IMR-90 (cell line): Measurements from ENCODE around the gene DEF6. TPM values are rescaled to one million over a fixed set of nuclear protein-coding genes. Genes with fewer than 3 reads are reported as not detected.

Experiments used
- ATAC-seq: fragments of 200-7000 bp; cut with Tn5 transposase; 2 replicates; pipeline ENCODE4 v1.9.1; 2020; ENCODE audit warnings: low read depth, mild to moderate bottlenecking, moderate library complexity
- BruUV-seq: library from RNA; stranded (reverse); fragments of 400-500 nt; replicated peaks from 2 replicates; lab custom pipeline; 2021; lab: Mats Ljungman, UMichigan
- CTCF ChIA-PET: fragments of 300-600 bp; formaldehyde crosslinking; extraction: SDS; loops from one replicate; lab custom pipeline; 2021; ENCODE audit warnings: antibody characterized with exemption; lab: Yijun Ruan, JAX
- POLR2A ChIA-PET: fragments of 300-600 bp; sonication (Branson Sonifier 250); formaldehyde crosslinking; loops from one replicate; lab custom pipeline; 2022; ENCODE audit warnings: antibody characterized with exemption; ENCODE audit not compliant: unreplicated experiment; lab: Charles Lee
- DNase-seq: peaks from one replicate; pipeline ENCODE4 v3.0.0; 2013
- H2AFZ ChIP-seq: replicated peaks from 2 replicates; pipeline ENCODE3; 2013; ENCODE audit warnings: low read length, mild to moderate bottlenecking; ENCODE audit not compliant: poor library complexity
- H2AK5ac ChIP-seq: 2 replicates; pipeline ENCODE4 v1.6.1; 2013; ENCODE audit warnings: low read depth, low read length, inconsistent platforms
- H2AK9ac ChIP-seq: replicated peaks from 2 replicates; pipeline ENCODE3; 2013; ENCODE audit warnings: mild to moderate bottlenecking, low read depth, low read length, moderate library complexity; ENCODE audit not compliant: poor library complexity
- H2BK120ac ChIP-seq: 2 replicates; pipeline ENCODE4 v1.6.1; 2013; ENCODE audit warnings: low read depth, low read length, inconsistent platforms
- H2BK15ac ChIP-seq: 3 replicates; pipeline ENCODE4 v1.6.1; 2013; ENCODE audit warnings: low read depth, low read length, inconsistent platforms
- H2BK20ac ChIP-seq: 2 replicates; pipeline ENCODE4 v1.6.1; 2013; ENCODE audit warnings: low read depth, mild to moderate bottlenecking, inconsistent platforms, low read length, moderate library complexity
- H2BK5ac ChIP-seq: 2 replicates; pipeline ENCODE4 v1.6.1; 2013; ENCODE audit warnings: mild to moderate bottlenecking, low read depth, low read length, inconsistent platforms; ENCODE audit not compliant: poor library complexity, severe bottlenecking
- H3K14ac ChIP-seq: replicated peaks from 2 replicates; pipeline ENCODE4 v1.6.1; 2013; ENCODE audit warnings: low read depth, low read length, inconsistent platforms
- H3K18ac ChIP-seq: 2 replicates; pipeline ENCODE4 v1.6.1; 2013; ENCODE audit warnings: low read depth, low read length, control low read depth
- H3K23ac ChIP-seq: 2 replicates; pipeline ENCODE4 v1.6.1; 2013; ENCODE audit warnings: low read depth, low read length, inconsistent platforms
- H3K27ac ChIP-seq: 2 replicates; pipeline ENCODE4 v1.5.1; 2013; ENCODE audit warnings: mild to moderate bottlenecking, control low read depth, low read length; ENCODE audit not compliant: insufficient read depth
- H3K27me3 ChIP-seq: 2 replicates; pipeline ENCODE4 v1.6.1; 2013; ENCODE audit warnings: low read length; ENCODE audit not compliant: control insufficient read depth, insufficient read depth
- H3K36me3 ChIP-seq: 2 replicates; pipeline ENCODE4 v1.6.1; 2013; ENCODE audit warnings: low read length, mixed read lengths; ENCODE audit not compliant: control insufficient read depth, insufficient read depth
- H3K4ac ChIP-seq: 2 replicates; pipeline ENCODE4 v1.6.1; 2013; ENCODE audit warnings: low read depth, low read length, inconsistent platforms
- H3K4me1 ChIP-seq: 2 replicates; pipeline ENCODE4 v1.6.1; 2013; ENCODE audit warnings: low read length, mixed read lengths; ENCODE audit not compliant: control insufficient read depth, insufficient read depth
- H3K4me2 ChIP-seq: 2 replicates; pipeline ENCODE4 v1.6.1; 2013; ENCODE audit warnings: low read depth, mild to moderate bottlenecking, control low read depth, low read length, moderate library complexity
- H3K4me3 ChIP-seq: 2 replicates; pipeline ENCODE4 v1.5.1; 2013; ENCODE audit warnings: low read depth, mild to moderate bottlenecking, control low read depth, low read length, moderate library complexity; ENCODE audit not compliant: insufficient read depth
- H3K56ac ChIP-seq: 2 replicates; pipeline ENCODE4 v1.6.1; 2013; ENCODE audit warnings: low read length, inconsistent platforms; ENCODE audit not compliant: insufficient read depth; ENCODE audit errors: extremely low read depth
- H3K79me1 ChIP-seq, 2 experiments: 2 replicates each; pipeline ENCODE4 v1.6.1; 2013; ENCODE audit warnings: low read length in 2 of 2, inconsistent platforms in 1 of 2, low read depth in 1 of 2
- H3K9ac ChIP-seq: 2 replicates; pipeline ENCODE4 v1.6.1; 2013; ENCODE audit warnings: low read depth, low read length, control low read depth
- H3K9me1 ChIP-seq: 2 replicates; pipeline ENCODE4 v1.6.1; 2013; ENCODE audit warnings: low read length, inconsistent platforms; ENCODE audit not compliant: insufficient read depth
- H3K9me3 ChIP-seq: 2 replicates; pipeline ENCODE4 v1.6.1; 2013; ENCODE audit warnings: low read length; ENCODE audit not compliant: control insufficient read depth, insufficient read depth
- H4K20me1 ChIP-seq: 2 replicates; pipeline ENCODE4 v1.6.1; 2013; ENCODE audit warnings: low read length, inconsistent platforms; ENCODE audit not compliant: insufficient read depth
- H4K5ac ChIP-seq: 2 replicates; pipeline ENCODE4 v1.6.1; 2013; ENCODE audit warnings: mild to moderate bottlenecking, low read depth, low read length, control low read depth
- H4K8ac ChIP-seq, 2 experiments: 2 replicates each; pipeline ENCODE4 v1.6.1; 2013; ENCODE audit warnings: low read depth in 2 of 2, low read length in 2 of 2, control low read depth in 1 of 2, inconsistent platforms in 1 of 2
- H4K91ac ChIP-seq: 2 replicates; pipeline ENCODE4 v1.6.1; 2013; ENCODE audit warnings: low read depth, low read length, inconsistent platforms; ENCODE audit not compliant: insufficient read depth
- BHLHE40 ChIP-seq: fragments of 150-350 bp; IDR thresholded peaks from 2 replicates; pipeline ENCODE4 v1.6.1; 2016; ENCODE audit warnings: mild to moderate bottlenecking, low read depth, low read length
- CEBPB ChIP-seq: IDR thresholded peaks from 2 replicates; pipeline ENCODE4 v1.6.1; 2012; ENCODE audit warnings: low read depth, low read length, improper control_type of control experiment
- CHD1 ChIP-seq: IDR thresholded peaks from 2 replicates; pipeline ENCODE4 v1.6.1; 2012; ENCODE audit warnings: low read depth, low read length, improper control_type of control experiment
- FOS ChIP-seq: fragments of 150-350 bp; IDR thresholded peaks from 2 replicates; pipeline ENCODE4 v1.6.1; 2016; ENCODE audit warnings: low read depth, low read length
- MAFK ChIP-seq: IDR thresholded peaks from 2 replicates; pipeline ENCODE4 v1.6.1; 2012; ENCODE audit warnings: low read depth, low read length, improper control_type of control experiment
- MAZ ChIP-seq: IDR thresholded peaks from 2 replicates; pipeline ENCODE4 v1.6.1; 2012; ENCODE audit warnings: low read depth, mild to moderate bottlenecking, low read length, improper control_type of control experiment, moderate library complexity, borderline replicate concordance
- MXI1 ChIP-seq: IDR thresholded peaks from 2 replicates; pipeline ENCODE4 v1.6.1; 2012; ENCODE audit warnings: low read depth, mild to moderate bottlenecking, low read length, moderate library complexity, borderline replicate concordance
- NFE2L2 ChIP-seq: fragments of 150-350 bp; IDR thresholded peaks from 2 replicates; pipeline ENCODE4 v1.6.1; 2016; ENCODE audit warnings: low read depth, mild to moderate bottlenecking, low read length
- POLR2A ChIP-seq: IDR thresholded peaks from 2 replicates; pipeline ENCODE4 v1.6.1; 2012; ENCODE audit warnings: mild to moderate bottlenecking, low read depth, low read length
- RAD21 ChIP-seq: IDR thresholded peaks from 2 replicates; pipeline ENCODE4 v1.6.1; 2012; ENCODE audit warnings: low read length, improper control_type of control experiment
- RCOR1 ChIP-seq: IDR thresholded peaks from 2 replicates; pipeline ENCODE4 v1.6.1; 2012; ENCODE audit warnings: mild to moderate bottlenecking, low read length, improper control_type of control experiment; ENCODE audit not compliant: insufficient replicate concordance
- RFX5 ChIP-seq: IDR thresholded peaks from 2 replicates; pipeline ENCODE4 v1.8.0; 2012; ENCODE audit warnings: low read depth, mild to moderate bottlenecking, low read length, moderate library complexity
- SMC3 ChIP-seq: fragments of 150-350 bp; IDR thresholded peaks from 2 replicates; pipeline ENCODE4 v1.6.1; 2016; ENCODE audit warnings: low read depth, mild to moderate bottlenecking, antibody characterized with exemption, low read length, moderate library complexity
- WGBS, 2 experiments: methylation state at CpG; one replicate each; pipeline versions ENCODE4 v1.1.5 to v1.1.7; 2013; ENCODE audit warnings: missing lambda C conversion rate in 2 of 2; ENCODE audit not compliant: insufficient read length in 1 of 2; ENCODE audit errors: extremely low coverage in 2 of 2; 5-methylcytosine and 5-hydroxymethylcytosine counted together
- dilution Hi-C: fragments of 300-500 bp; cut with HindIII; formaldehyde crosslinking; loops from one replicate; pipeline ENCODE4 v1.14.3; 2018; ENCODE audit warnings: low sequenced_read_pairs; ENCODE audit not compliant: unreplicated experiment
- in situ Hi-C: fragments of 300-500 bp; cut with MboI; formaldehyde crosslinking; loops from 3 replicates; pipeline ENCODE4 v1.14.3; 2019; ENCODE audit warnings: low sequenced_read_pairs, inconsistent platforms, mixed read lengths
- intact Hi-C: fragments of 100-400 bp; cut with micrococcal nuclease; formaldehyde crosslinking; loops from 2 replicates; pipeline ENCODE4 v1.10.0; 2022
- polyA plus RNA-seq, 3 experiments: library from polyadenylated mRNA; depleted of rRNA; stranded (reverse); fragments of >200 nt; gene quantifications; 2 replicates each; pipeline ENCODE4 v1.2.3, GENCODE V29; 2012; ENCODE audit warnings: low replicate concordance in 1 of 3
- total RNA-seq: library from RNA; depleted of rRNA; stranded (reverse); fragments of >200 nt; gene quantifications from 2 replicates; pipeline ENCODE4 v1.2.3, GENCODE V29; 2012
- TF ChIP-seq, protein P1 (sequence below): conservative IDR thresholded peaks from 2 replicates; pipeline ENCODE4 v1.5.1; 2012; ENCODE audit warnings: mild to moderate bottlenecking, low read depth, low read length, improper control_type of control experiment
- TF ChIP-seq, protein P2 (sequence below): fragments of 150-350 bp; IDR thresholded peaks from 2 replicates; pipeline ENCODE4 v1.6.1; 2016; ENCODE audit warnings: low read depth, mild to moderate bottlenecking, low read length, moderate library complexity, borderline replicate concordance
- TF ChIP-seq, protein P3 (sequence below): fragments of 150-350 bp; IDR thresholded peaks from 2 replicates; pipeline ENCODE4 v1.6.1; 2017; ENCODE audit warnings: mild to moderate bottlenecking, antibody characterized with exemption, low read length, low read depth

DEF6 gene
- total and polyA plus RNA-seq, 2 of the 4 experiments (the other 2 are of a cell fraction): 2.5 to 4.2 TPM

DNA sequence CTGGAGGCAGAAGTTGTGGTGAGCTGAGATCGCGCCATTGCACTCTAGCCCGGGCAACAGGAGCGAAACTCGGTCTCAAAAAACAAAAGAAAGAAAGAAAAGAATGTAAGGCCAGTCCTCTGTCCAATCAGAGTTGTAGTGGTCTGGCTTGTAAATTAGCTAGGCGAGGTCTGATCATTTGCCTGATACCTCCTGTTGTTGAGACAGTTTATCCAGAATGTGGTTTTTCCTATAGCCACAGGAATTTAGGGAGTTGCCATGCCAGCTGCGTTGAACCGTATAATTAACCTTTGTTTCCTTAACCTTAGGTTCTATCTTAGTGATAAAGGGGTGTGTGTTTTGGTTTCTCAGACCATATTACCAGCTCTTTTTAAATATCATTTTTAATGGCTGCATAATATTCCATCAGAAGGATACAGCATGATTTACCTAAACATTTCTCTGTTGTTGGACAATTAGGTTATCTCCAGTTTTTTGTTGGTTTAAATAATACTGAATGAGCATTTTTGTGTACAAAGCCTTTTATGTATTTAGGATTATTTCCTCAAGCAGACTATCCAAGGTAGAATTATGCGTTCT, 33.0 kb downstream of the DEF6 start:
- no peaks in the 10 kb centered on the region for H3K9me3 ChIP-seq

More for the DNA sequence above, 33.0 kb downstream of the DEF6 start:
- no peak overlapping the region for H2AFZ ChIP-seq
- no peak overlapping the region for H2BK5ac ChIP-seq
- TF ChIP-seq RAD21 (no peak), NFE2L2 (no peak), FOS (no peak), MXI1 (no peak), MAFK (no peak), BHLHE40 (no peak), SMC3 (no peak), CHD1 (no peak), POLR2A (no peak), RCOR1 (no peak), CEBPB (no peak), RFX5 (no peak), MAZ (no peak)
- TF ChIP-seq, protein P1, sequence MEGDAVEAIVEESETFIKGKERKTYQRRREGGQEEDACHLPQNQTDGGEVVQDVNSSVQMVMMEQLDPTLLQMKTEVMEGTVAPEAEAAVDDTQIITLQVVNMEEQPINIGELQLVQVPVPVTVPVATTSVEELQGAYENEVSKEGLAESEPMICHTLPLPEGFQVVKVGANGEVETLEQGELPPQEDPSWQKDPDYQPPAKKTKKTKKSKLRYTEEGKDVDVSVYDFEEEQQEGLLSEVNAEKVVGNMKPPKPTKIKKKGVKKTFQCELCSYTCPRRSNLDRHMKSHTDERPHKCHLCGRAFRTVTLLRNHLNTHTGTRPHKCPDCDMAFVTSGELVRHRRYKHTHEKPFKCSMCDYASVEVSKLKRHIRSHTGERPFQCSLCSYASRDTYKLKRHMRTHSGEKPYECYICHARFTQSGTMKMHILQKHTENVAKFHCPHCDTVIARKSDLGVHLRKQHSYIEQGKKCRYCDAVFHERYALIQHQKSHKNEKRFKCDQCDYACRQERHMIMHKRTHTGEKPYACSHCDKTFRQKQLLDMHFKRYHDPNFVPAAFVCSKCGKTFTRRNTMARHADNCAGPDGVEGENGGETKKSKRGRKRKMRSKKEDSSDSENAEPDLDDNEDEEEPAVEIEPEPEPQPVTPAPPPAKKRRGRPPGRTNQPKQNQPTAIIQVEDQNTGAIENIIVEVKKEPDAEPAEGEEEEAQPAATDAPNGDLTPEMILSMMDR: no peak
- TF ChIP-seq, protein P2, sequence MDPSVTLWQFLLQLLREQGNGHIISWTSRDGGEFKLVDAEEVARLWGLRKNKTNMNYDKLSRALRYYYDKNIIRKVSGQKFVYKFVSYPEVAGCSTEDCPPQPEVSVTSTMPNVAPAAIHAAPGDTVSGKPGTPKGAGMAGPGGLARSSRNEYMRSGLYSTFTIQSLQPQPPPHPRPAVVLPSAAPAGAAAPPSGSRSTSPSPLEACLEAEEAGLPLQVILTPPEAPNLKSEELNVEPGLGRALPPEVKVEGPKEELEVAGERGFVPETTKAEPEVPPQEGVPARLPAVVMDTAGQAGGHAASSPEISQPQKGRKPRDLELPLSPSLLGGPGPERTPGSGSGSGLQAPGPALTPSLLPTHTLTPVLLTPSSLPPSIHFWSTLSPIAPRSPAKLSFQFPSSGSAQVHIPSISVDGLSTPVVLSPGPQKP: no peak
- TF ChIP-seq, protein P3, sequence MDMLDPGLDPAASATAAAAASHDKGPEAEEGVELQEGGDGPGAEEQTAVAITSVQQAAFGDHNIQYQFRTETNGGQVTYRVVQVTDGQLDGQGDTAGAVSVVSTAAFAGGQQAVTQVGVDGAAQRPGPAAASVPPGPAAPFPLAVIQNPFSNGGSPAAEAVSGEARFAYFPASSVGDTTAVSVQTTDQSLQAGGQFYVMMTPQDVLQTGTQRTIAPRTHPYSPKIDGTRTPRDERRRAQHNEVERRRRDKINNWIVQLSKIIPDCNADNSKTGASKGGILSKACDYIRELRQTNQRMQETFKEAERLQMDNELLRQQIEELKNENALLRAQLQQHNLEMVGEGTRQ: no peak
- H2BK120ac ChIP-seq: no peak overlapping the region
- H3K56ac ChIP-seq: no peak overlapping the region
- H3K14ac ChIP-seq: no peak overlapping the region
- no peak overlapping the region for H3K4ac ChIP-seq
- H2BK20ac ChIP-seq: no peak overlapping the region
- no peak overlapping the region for H2BK15ac ChIP-seq
- no peaks in the 10 kb centered on the region for H3K4me1 ChIP-seq
- no peak overlapping the region for H4K91ac ChIP-seq
- dilution Hi-C loops (no loop called here), in situ Hi-C loops (no loop called here), intact Hi-C loops (no loop called here)
- H4K20me1 ChIP-seq: no peaks in the 10 kb centered on the region
- H4K8ac ChIP-seq: no peak overlapping the region
- H3K27me3 ChIP-seq: no peaks in the 10 kb centered on the region; the same call in none of the 2 replicates
- no peak overlapping the region for H3K18ac ChIP-seq
- H4K5ac ChIP-seq: no peak overlapping the region
- POLR2A ChIA-PET: no interaction called here
- H3K36me3 ChIP-seq: no peaks in the 10 kb centered on the region
- no peak overlapping the region for H3K27ac ChIP-seq
- no peak overlapping the region for H2AK9ac ChIP-seq
- ATAC-seq: no peak
- no peak overlapping the region for H2AK5ac ChIP-seq
- no peak overlapping the region for H3K23ac ChIP-seq
- H3K4me3 ChIP-seq: no peak overlapping the region
- no peaks in the 10 kb centered on the region for H3K9me1 ChIP-seq
- no peak overlapping the region for H3K4me2 ChIP-seq
- H3K9ac ChIP-seq: no peak overlapping the region
- CTCF ChIA-PET: no interaction called here
- WGBS, 2 experiments: 90% methylated on average over 6 of the region's 9 CpGs; no CpG with 5 or more reads in 1 of the 2 experiments
- no peaks in the 10 kb centered on the region for H3K79me1 ChIP-seq
- no TSS peak for BruUV-seq
- no peak for DNase-seq
